Epidermal melanocyte (primary cell): ENCODE results near the gene CEP350.

Source experiments
- DNase-seq: peaks from one replicate; pipeline ENCODE4 v3.0.0; 2011; ENCODE audit warnings: low spot score; ENCODE audit not compliant: insufficient read length

The CEP350 gene

DNA sequence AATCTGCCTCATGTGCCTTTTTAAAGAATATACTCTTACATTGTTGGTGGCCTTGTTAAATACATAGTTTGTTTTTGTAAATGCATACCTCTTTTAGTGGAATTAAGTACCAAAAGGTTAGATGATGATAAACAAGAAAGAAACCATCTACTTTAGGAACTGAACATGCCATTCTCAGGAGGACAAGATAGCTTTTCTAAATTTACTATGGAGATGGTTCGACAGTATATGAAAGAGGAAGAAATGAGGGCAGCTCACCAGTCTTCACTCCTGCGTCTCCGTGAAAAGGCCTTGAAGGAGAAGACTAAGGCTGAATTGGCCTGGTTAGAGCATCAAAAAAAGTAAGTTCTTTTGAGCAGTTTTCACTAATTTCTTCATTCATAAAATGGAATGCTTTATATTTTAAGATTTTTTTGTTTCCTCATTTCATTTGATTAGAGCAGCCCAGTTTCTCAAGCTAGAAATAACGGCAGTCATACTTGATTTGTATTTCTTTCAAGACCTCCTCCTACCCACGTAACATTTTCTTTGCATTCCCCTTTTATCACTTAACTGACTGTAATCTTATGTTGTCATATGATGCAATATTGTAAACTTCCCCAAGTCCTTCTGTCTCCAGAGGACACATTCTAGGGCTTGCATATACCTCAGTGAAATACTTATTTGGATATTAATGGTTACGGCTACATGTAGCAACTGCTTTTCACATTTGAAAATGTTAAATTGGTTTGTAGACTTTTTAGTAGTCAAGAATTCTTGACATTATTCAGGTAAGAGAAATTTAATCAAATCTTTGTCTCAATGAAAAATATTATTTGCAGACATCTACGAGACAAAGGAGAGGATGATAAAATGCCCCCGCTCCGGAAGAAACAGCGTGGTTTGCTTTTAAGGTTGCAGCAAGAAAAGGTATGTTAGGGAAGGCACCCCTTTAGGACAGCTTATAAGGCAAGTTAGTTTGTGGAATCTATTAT is 99.3 kb downstream of the CEP350 start:
- DNase-seq = no peak

GRCh38 chr1:180057883-180058396 is 103.3 kb downstream of the CEP350 start:
- no peak for DNase-seq

DNA sequence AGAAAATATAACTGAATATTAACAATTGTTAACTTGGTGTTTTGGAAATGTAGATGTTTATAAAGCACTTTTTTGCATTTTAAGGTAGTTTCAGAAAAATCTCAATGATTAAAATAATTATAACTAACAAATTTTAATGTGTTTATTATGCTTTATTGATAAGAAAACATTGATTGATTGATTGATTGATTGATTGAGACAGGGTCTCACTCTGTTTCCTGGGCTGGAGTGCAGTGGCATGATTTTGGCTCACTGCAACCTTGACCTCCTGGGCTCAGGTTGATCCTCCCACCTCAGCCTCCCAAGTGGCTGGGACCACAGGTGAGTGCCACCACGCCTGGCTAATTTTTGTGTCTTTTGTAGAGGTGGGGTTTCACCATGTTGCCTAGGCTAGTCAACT is 106.4 kb downstream of the CEP350 start:
- DNase-seq = no peak

- no peak for DNase-seq
These were observed 107.9 kb downstream of the CEP350 start for GRCh38 chr1:180062452-180062971.

GRCh38 chr1:180065408-180065807 is 110.8 kb downstream of the CEP350 start:
- no peak for DNase-seq

- DNase-seq = no peak
These were observed 111.5 kb downstream of the CEP350 start for GRCh38 chr1:180066150-180066549.

- DNase-seq = no peak
These were observed 115.7 kb downstream of the CEP350 start for GRCh38 chr1:180070286-180070685.

DNA sequence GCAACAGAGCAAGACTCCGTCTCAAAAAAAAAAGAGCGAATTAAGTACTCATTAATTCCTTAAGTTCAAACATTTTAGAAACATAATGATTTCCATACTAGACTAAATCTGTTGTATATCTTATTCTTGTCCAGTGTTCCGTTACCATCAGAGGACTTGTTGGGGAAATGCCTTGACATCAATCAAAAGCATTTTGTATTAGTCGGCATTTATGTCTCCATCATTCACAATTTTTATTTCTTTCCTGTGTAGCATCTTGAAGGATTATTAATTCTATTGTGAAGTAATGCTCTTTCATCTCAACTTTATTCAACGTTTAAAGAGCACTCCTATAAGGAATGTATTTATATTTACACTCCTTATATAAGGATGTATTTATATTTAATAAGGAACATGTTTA is 117.1 kb downstream of the CEP350 start:
- DNase-seq = no peak

DNA sequence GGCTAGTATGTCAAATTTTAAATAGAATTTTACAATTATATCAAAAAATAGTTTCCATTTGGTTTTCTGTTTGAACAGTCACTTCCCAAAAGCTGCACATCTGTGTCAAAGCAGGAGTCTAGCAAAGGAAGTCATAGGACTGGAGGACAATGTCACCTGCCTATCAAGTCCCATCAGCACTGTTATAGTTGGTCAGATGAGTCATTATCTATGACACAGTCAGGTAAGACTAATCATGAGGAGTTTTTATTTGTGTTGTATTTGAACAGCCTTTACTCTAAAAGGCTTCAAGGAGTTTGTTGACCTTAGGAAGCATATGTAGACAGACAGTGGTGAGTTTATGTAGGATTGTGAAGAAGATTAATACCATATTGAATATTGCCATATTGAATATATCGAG is 125.8 kb downstream of the CEP350 start:
- no peak for DNase-seq

DNA sequence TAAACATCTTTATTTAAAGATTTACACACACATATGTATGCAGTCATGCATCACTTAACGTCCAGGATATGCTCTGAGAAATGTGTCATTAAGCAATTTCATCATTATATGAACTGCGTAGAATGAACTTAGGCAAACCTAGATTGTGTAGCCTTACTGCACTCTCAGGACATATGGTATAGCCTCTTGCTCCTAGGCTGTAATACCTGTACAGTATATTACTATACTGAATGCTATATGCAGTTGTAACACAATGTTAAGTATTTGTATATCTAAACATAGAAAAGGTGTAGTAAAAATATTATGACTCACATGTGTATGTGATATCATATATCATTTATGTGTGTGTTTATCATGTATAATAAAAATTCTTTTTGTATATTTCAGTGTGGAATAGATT is 126.9 kb downstream of the CEP350 start:
- DNase-seq = no peak

- DNase-seq = no peak
These were observed 128.6 kb downstream of the CEP350 start for GRCh38 chr1:180083164-180083563.

DNA sequence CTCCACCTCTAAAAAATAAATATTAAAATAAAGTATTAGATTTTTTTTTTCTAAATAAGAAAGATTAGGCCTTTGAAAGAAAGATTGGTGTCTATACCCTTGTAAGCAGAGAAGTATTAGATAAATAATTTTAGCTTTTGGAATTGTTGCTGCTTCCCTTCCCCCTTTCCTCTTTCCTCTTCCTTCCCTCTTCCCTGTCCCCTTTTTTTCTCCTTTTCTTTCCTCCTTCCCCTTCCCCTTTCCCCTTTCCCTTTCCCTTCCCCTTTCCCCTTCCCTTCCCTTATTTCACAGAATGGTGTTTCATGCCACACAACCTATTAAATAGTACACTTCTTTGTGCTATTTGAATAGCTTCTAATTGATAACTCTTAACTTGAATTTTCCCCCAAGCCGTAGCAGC is 130.3 kb downstream of the CEP350 start:
- DNase-seq = no peak

DNA sequence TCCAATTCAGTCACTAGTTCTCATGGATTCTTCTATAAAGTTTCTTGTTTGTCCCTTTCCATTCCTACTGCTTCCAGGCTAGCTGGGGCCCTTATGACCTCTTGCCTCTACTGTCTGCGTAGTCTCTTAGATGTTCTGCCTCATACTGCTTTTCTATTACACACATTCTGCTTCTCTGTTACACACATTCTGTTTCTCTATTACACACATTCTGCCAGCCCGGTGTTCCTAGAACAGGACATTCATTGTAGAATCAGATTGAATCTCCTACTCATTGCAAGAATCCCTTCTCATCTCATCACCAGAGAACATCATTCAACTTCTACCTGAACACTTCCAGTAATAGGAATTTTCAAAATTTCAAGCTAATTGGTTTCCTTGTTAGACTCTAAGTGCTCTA is 130.7 kb downstream of the CEP350 start:
- DNase-seq = no peak

GRCh38 chr1:180092931-180093650 is 138.5 kb downstream of the CEP350 start:
- DNase-seq = no peak

GRCh38 chr1:180094705-180095295 is 140.2 kb downstream of the CEP350 start:
- no peak for DNase-seq

GRCh38 chr1:180096584-180097325 is 142.1 kb downstream of the CEP350 start:
- no peak for DNase-seq

- no peak for DNase-seq
These were observed 142.7 kb downstream of the CEP350 start for GRCh38 chr1:180097326-180097605.

DNA sequence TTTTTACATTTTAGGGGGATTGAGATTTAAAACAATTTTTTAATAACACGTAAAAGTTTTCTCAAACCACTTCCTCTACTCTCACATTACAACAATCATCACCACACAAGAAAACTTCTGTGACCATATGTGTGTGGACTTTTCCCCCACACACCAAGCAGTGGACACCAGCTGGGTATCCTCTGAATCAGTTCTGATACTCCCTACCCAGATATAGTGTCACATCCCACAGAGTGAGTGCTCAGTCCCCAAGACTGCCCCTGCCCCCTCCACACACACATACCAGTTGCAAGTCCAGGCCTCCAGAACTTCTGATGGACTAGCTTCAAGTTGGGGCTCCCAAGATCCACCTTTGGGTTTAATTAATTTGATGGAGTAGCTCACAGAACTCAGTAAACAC is 146.8 kb downstream of the CEP350 start:
- no peak for DNase-seq

DNA sequence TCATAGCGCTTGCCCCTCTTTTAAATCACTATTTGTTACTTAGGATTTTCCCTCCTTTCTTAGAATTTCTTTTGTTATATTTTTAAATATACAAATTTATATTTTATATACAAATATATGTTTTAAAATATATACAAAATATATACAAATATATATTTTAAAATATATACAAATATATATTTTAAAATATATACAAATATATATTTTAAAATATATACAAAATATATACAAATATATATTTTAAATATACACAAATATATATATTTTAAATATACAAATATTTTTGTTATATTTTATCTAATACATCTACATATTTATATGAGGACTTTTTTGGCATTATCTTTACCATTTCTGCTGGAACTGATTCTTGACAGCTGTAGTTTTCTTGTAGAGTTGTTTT is 149.2 kb downstream of the CEP350 start:
- DNase-seq = no peak

DNA sequence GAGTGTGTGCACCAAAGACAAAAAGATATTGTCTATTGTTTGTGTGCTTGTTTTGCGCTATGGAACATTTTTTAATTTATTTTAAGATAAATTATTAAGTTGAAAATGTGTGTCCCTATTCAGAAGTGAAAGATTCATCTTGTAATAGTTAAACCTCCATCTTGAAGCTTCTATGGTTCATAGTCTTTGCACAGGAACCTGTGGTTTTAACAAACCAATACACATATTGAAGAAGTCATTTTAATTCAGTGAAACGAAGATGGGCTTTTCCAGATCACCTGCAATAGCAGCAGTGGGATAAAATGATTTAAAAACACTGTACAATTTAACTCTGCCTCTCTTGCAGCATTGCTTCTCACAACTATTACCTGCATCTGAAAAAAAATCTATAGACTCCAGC is 157.5 kb downstream of the CEP350 start:
- no peak for DNase-seq

- no peak for DNase-seq
These were observed 158.5 kb downstream of the CEP350 start for GRCh38 chr1:180112984-180113647.
